ENCODE data around the gene FAM53B.
"Not testable (repeated sequence)": the region's sequence is repeated elsewhere in the genome, so short reads cannot be mapped to it uniquely, and the experiment has no call there.

FAM53B gene

DNA sequence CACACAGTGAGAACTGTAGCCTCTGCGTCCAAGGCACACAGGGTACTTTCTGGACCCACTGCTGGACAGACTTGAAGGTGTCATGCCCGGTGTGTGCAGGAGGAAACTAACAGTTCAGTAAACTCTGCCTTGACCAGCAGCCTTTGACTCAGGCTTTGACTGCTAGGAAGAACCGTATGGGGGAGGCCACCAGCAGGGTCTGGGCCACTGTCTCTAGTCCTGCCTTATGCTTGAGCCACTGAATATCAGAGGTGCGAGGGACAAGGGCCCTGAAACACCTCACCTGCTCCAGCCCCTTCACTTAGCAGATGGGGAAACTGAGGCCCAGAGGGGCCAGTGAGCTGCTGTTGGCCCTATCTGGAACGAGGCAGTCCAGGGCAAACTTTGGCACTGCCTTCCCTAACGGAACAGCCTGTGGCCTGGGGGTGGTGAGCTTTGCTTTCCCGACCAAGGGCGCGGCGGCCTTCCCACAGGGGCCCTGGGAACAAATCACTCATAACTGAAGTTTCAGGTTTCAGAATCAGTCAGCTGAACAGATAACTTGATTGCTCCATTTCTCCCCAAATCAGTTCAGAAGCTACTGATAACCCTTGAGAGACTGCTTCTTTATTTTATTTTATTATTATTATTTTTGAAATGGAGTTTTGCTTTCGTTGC lies 130.0 kb downstream of the FAM53B start:
- no peak for DNase-seq (ENCODE audit: low read depth in 2 of 2, low spot score in 1 of 2)

DNA sequence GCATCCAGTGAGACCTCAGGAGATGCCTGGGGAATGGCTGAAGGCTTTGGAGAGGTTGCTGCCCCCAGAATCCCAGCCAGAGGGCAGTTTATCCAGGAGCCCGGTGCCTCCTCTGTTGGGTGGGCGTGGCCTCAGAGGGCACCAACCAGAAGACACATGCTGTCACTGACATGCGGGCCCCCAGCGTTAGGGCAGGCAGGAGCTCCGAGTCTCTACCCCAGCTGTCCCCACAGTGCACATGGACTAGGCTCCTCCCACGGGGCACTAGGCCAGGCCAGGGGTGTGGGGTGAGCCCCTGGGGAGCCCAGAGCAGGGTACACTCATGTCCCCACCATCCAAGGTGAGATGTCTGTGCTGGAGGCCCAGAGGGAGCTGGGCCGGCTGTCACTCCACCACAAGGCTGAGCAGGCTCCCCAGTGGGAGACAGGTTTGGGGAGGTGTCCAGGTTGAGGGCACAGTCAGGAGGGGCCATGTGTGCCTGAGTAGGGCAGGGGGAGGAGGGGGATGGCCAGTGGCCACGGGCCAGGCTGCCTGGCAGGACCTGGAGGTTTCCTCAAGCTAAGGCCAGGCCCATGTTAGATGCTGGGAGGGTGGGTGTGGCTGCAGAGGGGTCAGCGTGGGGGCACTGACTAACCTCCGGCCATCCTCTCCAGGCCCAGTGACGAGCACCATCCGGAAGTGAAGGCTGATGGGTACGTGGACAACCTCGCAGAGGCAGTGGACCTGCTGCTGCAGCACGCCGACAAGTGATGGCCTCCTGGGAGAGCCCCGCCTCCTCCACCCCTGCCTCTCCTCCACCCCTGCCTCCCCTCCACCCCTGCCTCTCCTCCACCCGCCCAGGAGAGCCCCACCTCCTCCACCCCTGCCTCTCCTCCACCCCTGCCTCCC lies 131.3 kb downstream of the FAM53B start:
- DNase-seq (ENCODE audit: low read depth in 2 of 2, low spot score in 1 of 2), result no peak

DNA sequence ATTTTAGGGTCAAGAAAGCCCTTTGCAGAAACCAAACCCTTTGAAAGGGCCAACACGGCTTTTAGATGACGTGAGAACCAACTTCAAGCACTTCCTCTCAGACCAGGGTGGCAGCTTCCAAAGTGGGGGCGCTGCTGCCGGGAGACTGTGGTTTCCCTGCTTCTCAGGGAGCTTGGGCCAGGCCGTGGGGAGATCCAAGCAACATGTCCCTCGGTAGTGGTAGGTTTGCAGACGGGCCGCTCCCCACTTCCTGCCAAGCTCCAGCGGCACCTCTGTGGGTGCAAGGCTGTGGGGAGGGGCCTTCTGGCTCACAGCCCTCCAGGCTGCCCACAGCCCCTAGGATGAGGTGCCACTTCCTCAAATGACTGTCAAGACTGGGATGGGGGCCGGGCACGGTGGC lies 132.4 kb downstream of the FAM53B start:
- peak in 1 of 2 donors; percentile 21 for DNase-seq (ENCODE audit: low read depth in 2 of 2, low spot score in 1 of 2)

DNA sequence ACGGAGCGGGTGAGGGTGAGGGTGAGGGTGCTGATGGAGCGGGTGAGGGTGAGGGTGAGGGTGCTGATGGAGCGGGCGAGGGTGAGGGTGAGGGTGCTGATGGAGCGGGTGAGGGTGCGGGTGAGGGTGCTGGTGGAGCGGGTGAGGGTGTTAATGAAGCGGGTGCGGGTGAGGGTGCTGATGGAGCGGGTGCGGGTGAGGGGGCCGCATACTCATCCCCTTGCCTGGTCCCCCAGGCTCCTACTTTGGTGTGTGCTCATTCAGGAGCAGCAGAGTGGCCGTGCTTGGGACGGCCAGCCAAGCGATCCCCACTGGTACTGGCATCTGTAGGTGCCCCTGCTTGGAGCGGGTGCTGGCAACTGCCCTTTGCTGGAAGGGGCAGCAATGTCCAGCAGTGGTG lies 133.3 kb downstream of the FAM53B start:
- not testable (repeated sequence) for DNase-seq (ENCODE audit: low read depth in 2 of 2, low spot score in 1 of 2)

DNA sequence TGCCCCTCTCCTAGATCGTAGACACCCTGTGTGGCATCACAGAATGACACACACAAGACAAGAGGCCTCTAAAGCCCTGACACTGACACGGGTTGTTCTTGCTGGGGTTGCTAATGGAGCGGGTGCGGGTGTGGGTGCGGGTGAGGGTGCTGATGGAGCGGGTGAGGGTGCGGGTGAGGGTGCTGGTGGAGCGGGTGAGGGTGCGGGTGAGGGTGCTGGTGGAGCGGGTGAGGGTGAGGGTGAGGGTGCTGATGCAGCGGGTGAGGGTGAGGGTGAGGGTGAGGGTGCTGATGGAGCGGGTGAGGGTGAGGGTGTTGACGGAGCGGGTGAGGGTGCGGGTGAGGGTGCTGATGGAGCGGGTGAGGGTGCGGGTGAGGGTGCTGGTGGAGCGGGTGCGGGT lies 134.0 kb downstream of the FAM53B start:
- not testable (repeated sequence) for DNase-seq (ENCODE audit: low read depth in 2 of 2, low spot score in 1 of 2)

DNA sequence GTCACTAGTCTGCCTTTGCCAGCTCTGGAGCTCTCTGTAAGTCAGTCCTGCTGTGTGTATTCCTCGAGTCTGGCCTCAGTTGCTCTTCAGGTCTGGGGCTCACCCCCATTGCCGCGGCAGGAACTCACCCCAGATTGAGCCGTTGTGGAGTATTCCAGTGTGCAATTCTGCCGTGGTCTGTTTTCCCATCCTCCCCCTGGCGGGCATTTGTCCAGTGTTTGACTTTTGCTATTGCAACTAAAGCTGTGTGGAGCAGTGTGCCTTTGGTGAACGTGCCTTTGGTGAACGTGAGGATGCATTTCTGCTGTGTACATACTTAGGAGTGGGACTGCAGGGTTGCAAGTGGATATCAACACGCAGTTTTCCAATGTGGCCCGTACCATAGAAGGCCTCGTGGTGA lies 134.5 kb downstream of the FAM53B start:
- DNase-seq (ENCODE audit: low read depth in 2 of 2, low spot score in 1 of 2), result no peak

DNA sequence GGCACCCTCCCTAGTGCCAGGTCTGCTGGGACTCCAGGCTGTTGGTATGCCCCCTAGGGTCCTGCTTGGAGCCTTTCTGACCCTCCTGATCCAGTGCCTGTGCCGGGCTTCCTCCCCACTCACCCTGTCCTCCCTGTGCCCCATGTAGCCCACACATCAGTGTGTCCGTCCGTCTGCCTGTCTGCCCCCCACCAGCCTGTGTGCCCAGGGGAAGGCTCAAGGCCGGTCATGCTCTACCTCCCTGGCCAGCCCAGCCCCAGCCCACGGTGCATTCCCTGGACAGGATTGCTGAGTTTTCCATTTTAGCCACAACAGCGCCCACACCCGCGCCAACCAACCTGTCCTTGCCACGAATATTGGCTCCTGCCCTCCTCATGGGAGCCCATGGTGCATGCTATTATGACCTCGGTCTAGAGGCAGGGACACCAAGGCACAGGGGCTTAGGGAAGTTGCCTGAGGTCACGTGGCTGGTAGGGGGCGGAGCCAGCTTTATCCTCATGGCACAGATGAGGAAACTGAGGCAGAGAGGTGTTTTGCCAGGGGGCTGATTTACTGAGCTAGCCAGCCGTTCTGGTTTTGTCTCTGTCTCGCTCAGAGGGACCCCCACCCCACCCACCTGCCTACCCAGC lies 136.0 kb downstream of the FAM53B start:
- DNase-seq (ENCODE audit: low read depth in 2 of 2, low spot score in 1 of 2), result no peak

DNA sequence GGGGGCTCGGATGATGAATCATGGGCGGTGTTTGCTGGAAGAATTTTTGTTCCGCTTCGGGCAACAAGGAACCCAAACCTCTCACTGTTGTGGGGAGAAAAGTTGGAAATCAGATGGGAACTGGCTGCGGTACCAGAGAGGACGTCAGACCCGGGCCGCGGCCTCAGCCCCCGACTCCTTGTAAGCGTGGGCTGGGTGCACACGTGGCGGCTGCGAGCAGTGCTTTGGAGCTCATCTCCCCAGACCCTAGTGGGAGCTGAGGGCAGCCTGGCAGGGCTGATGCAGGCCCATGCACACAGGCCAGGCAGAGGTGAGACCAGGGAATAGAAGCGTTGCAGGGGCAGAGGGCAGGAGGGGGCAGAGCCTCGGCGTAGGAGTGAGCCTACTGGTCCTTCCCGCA lies 136.5 kb downstream of the FAM53B start:
- no peak for DNase-seq (ENCODE audit: low read depth in 2 of 2, low spot score in 1 of 2)

DNA sequence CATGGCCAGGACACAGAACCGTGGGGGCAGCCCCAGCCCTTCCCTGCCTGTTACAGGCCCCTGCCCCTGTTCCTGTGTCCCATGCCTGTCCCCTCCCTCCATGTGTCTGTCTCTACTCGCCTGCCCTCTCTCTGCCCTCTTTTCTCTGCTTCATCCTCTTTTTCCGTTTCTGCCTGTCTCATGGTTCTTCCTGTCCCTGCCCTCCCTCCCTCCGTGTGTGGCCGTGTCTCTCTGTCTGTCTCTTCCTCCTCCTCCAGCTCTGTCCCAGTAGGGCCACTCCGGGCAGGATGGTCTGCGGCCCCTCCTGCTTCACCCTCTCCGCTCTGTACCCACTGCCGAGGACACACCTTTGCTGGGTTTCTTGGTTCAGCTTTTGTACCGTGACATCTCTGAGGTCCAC lies 137.4 kb downstream of the FAM53B start:
- DNase-seq (ENCODE audit: low read depth in 2 of 2, low spot score in 1 of 2), result no peak

DNA sequence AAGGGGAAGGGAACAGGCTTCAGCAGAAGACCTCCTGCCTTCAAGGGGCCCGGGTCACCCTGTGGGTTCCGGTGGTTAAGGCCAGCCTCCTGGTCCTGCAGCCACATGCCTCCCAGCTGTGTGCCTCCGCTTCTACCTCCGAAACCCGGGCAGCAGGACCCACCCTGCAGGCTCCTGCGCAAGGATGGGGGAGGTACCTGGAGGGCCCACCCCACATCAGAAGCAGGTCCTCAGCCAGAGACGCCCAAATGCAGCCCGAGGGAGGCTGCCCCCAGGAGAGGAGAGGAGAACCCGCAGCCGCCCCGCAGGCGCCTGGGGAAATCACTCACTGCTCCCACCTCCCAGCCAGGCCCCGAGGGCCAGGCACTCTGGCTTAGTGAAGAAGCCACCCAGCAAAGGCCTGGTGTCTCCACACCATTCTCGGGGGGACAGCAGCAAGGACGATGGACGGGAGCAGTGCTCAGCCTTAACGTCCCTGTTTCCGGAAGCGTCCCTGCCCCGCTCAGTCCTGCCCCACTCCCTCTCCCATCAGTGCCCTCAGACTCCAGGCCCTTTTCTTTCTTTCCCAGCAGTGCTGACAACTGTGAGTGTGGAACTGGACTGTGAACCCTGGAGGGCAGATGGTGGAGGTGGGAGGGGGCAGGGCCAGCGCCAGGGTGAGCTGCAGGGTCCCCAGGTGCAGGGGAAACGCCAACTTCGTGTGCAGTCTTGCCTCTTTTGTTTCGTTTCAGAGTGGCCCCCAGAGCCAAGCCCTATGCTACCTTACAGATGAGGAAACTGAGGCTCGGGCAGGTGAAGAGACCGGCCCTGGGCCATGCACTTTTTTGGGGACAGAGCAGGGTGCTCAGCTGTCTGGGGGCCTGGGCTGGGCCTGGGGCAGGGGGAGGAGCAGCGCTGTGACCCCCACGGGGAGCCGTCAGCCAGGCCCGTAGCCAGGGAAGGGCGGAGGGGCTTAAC lies 138.0 kb downstream of the FAM53B start:
- no peak for DNase-seq (ENCODE audit: low read depth in 2 of 2, low spot score in 1 of 2)

DNA sequence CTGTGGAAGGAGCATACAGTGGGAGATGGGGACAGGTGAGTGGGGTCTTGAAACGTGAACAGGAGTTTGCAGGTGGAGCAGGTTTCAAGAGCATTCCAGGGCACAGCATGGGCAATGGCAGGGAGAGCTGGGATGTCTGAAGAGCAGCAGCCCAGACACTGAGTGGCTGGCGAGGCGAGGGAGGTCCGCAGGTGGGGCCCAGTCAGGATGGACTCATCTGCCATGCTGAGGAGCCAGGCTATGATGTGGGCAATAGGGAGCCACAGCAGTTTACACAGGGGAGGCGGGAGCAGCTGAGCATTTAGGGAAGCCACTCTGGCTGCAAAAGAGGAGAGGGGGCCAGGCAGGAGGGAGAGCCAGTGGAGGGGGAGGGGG lies 138.7 kb downstream of the FAM53B start:
- DNase-seq (ENCODE audit: low read depth in 2 of 2, low spot score in 1 of 2), result no peak

DNA sequence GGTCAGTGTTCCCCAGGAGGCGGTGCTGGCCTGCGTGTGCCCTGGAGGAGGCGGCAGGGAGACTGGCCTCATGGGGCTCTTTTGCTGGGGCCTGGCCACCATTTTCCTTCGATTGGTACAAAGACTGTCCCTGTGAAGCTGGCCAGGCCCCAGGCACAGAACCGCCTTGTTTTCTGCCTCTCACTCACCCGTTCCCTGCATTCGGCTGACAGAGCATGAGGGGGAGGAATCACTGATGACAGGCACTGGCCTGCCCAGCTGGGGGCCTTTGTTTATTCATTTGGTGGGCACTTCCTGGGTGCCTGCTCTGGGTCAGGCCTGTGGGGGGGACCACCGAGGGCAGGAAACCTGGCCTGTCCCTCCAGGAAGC lies 139.2 kb downstream of the FAM53B start:
- no peak for DNase-seq (ENCODE audit: low read depth in 2 of 2, low spot score in 1 of 2)

DNA sequence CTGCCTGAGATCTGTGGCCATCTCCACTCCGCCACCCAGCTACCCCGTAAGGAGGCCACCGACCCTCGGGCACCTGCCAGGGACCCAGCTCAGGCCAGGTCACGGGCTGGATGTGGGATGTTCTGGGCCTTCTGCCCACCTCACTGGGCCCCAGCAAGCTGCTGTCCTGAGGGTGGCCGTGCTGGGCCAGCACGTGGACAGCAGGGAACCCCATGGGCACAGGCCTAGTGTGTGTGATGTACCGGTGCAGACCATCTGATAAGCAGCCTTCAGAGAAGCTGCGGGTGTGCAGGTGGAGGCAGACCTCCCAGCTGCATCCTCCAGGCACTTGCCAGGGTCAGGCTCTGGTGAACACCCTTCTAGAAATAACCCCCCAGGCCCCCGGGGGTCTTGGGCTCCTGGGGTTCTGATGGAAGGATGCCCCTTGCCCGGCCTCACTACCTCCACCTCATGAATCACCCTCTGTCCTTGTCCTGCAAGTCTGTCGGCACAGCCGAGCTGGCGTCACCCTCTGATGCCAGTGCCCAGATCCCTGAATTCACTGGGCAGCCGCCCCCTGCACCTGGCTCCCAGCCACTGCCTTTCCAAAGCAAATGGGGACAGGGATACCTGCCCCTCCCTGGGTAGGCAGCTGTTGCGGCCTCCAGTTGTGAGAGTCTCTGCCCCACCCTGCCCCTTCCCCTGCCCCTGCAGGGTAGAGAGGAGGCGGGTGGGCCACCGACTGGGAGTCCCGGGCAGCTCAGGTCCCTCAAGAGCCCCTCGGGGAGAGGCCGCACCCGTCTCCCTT lies 139.8 kb downstream of the FAM53B start:
- DNase-seq (ENCODE audit: low read depth in 2 of 2, low spot score in 1 of 2), result no peak

DNA sequence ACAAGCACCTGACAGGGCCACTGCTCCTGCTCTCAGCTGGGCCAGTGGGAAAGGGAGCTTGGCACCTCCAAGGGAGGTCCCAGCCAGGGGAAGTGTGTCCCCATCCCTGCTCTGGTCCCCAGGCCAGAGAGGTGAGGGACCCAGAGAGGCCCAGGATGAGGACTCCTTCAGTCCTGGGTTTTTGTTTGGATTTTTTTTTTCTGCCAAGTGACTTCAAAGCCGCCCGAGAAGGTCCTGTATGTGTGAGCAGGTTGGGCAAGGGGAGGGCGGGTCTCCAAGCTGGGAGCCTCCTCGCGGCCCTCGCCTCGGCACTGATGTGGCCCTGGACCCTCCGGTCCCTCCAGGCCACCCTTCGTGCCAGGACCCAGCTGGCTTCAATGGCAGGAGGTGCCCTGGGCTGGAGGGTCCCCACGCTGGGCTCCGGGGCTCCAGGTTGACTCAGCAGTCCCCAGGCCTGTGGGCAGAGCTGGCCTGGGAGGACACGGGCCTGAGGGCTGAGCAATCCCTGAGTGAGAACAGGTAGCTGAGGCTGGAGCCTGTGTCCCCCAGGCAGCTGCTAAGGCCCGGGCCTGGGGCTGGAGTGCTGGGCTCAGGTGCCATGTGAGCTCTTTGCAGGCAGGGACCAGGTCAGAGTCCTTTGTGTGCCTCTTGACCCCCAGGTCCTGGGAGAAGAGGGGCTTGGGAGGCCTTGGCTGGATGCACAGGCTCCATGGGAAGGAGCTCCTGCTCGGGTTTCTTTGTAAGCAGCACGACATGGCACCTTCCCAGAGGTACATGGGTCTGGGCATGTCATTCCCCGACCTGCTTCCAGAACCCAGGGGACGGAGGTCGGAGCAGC lies 140.6 kb downstream of the FAM53B start:
- no peak for DNase-seq (ENCODE audit: low read depth in 2 of 2, low spot score in 1 of 2)

DNA sequence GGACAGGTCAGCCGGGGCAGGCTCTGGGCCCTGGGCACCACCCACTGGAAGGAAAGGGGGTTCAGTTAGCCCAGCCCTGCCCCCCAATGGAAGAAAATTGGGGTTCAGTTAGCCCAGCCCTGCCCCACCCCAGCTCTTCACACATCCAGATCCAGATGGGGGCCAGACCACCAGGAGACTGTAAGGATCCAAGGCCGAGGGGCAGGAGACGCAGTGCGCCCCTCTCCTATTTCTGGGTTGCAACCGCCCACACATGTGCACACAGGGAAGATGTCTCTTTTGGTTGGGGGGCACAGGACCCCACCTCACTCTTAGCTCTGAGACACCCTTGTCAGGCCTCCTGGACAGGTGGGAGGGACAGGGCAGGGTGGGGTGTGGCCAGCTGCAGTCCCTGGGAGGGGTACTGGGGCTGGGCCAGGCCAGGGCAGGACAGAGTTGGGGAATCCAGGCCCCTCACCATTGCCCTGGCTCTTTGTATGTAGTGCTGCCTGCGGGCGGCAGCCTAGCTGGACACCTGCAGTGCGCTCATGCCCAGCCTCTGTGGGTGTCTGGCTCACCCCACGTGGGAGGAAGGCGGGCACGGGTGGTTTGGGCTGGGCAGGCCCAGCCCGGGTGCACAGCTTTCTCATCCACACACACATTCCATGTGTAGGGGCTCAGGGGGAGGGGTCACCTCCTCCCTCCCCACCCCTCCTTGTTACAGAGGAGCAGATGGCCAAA lies 141.4 kb downstream of the FAM53B start:
- DNase-seq (ENCODE audit: low read depth in 2 of 2, low spot score in 1 of 2), result no peak

DNA sequence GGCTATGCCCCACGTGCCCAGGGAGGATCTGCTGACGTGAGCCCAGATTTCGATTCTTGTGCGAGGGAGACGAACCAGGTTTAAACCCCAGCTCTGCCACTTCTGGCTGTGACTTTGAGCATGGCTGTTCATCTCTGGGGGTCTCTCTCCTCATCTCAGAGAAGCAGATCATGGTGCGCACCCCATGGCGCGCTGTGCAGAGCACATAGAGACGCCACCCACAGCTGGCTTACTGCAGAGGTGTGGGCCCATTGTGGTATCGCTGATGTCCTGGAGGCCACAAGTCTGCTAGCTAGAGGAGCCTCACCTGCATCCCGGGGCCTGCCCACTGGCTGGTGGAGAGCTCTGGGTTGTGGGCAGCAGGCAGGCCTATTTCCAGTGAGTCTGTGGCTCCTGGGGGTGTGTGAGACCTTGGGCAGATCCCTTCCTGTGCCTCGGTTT lies 142.0 kb downstream of the FAM53B start:
- no peak for DNase-seq (ENCODE audit: low read depth in 2 of 2, low spot score in 1 of 2)

DNA sequence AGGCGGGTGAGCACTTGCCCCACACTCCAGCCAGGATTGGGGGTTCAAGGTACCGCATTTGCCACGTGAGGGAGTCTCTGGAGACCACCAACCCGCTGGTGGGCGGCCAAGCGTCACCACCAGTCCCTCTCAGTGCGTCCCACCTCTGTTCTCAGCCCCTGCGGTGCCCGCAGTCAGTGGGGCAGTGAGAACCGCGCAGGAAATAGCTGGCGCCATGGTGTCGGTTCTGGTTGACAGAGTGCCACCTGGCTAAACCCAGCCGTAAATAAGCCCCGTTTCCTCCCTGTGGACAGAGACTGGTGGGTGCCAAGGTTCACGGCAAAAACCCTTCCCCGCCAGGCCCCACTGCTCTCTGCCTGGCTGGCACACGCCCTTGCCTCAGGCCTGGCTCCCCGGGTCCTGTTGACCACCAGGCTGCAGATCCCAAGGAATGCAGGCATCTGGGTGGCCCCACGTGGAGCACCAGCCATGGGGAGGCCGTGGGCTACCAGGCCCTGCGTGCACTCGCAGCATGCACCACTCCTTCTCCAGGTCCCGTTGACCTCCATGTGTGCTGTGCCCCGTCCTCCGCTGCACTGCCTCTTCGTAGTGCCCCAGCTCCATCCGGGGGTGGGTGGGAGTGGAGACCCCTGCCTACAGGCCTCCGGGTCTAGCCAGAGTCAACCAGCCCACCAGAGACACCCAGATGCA lies 142.6 kb downstream of the FAM53B start:
- DNase-seq (ENCODE audit: low read depth in 2 of 2, low spot score in 1 of 2), result no peak

DNA sequence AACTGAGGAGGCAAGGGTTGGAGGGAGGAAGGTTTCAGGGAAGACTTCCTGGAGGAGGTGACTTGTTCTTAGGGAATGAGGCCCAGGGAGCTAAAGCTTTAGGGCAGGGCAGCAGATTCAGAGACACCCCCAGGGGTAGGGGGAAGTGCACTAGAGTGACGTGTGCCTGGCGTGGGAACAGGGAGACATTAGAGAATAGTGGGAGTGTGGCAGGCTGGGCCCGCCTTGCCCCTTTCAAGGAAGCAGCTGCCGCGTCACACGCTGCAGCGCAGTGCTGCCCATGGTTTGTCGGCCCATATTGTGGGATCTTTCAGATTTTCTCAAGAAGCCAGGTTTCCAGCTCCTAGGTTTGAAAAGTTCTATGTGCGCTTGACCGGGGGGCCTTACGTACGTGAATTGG lies 143.2 kb downstream of the FAM53B start:
- no peak for DNase-seq (ENCODE audit: low read depth in 2 of 2, low spot score in 1 of 2)

Data from stimulated activated CD8-positive, alpha-beta memory T cell treated with anti-CD3 and anti-CD28 coated beads, Interleukin-4, amount 100 ng/mL, for 1 hour (primary cell).